Type B pancreatic cell (in vitro differentiated cells): Measurements from ENCODE around the gene KLRC1. TPM values are rescaled to one million over a fixed set of nuclear protein-coding genes. Genes with fewer than 3 reads are reported as not detected.

Experiments used
- DNase-seq: peaks from one replicate; pipeline ENCODE4 v3.0.0; 2021; ENCODE audit warnings: mixed read lengths; ENCODE audit not compliant: unreplicated experiment; ENCODE audit errors: extremely low spot score
- H3K27ac Mint-ChIP-seq: 2 replicates; pipeline ENCODE4 v1.8.0; 2021; ENCODE audit warnings: mild to moderate bottlenecking, mixed read lengths
- H3K27me3 Mint-ChIP-seq: 2 replicates; pipeline ENCODE4 v1.8.0; 2021; ENCODE audit warnings: mixed read lengths
- H3K36me3 Mint-ChIP-seq: 2 replicates; pipeline ENCODE4 v1.8.0; 2021; ENCODE audit warnings: mixed read lengths
- H3K4me1 Mint-ChIP-seq: one replicate; pipeline ENCODE4 v1.8.0; 2021; ENCODE audit warnings: mixed read lengths; ENCODE audit not compliant: unreplicated experiment
- H3K4me3 Mint-ChIP-seq: 2 replicates; pipeline ENCODE4 v1.8.0; 2021; ENCODE audit warnings: mild to moderate bottlenecking, mixed read lengths
- H3K9me3 Mint-ChIP-seq: 2 replicates; pipeline ENCODE4 v1.8.0; 2021; ENCODE audit warnings: mixed read lengths
- CTCF ChIP-seq: fragments of 200-600 bp; sonication (generic); conservative IDR thresholded peaks from 2 replicates; pipeline ENCODE4 v1.5.0; 2021; ENCODE audit warnings: antibody characterized with exemption, mild to moderate bottlenecking
- total RNA-seq: library from RNA; stranded (reverse); gene quantifications from 2 replicates; pipeline ENCODE4 v1.2.1, GENCODE V29; 2021; ENCODE audit warnings: low replicate concordance

Gene KLRC1
- total RNA-seq, 1 donor from 2014 or later = not detected

DNA sequence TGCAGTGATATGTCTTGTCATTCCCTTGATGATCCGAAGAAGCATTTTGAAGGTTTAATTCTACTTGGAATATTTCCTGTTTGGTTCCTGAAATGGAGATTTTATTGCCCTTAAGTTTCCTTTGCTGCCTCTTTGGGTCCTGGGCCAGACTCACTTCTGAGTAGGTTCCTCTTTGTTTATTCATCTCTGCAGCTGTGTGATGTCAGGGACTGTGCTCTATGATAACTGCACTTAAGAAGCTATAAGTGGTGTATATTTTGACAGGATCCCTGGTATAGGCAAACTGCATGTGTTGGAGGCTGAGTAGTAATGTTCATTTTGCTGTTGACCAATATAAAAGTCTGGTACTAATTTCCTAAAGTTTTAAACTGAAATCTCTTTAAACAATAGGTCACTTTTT is 43.8 kb downstream of the KLRC1 start, which contains the start of gene KLRC4:
KLRC4 (minus strand) TSS at position 366 of the 400 bp plus-strand sequence; CDS start at position 184, 182 bp downstream.
- no peaks in the 10 kb centered on the region for H3K36me3 Mint-ChIP-seq
- TF ChIP-seq CTCF = no peak
- H3K27me3 Mint-ChIP-seq = no peaks in the 10 kb centered on the region
- H3K4me3 Mint-ChIP-seq = no peak within 1 kb of the TSS
- H3K27ac Mint-ChIP-seq = no peak within 1 kb of the TSS
- H3K9me3 Mint-ChIP-seq = no peaks in the 10 kb centered on the region
- H3K4me1 Mint-ChIP-seq = no peaks in the 10 kb centered on the region
- no peak for DNase-seq

DNA sequence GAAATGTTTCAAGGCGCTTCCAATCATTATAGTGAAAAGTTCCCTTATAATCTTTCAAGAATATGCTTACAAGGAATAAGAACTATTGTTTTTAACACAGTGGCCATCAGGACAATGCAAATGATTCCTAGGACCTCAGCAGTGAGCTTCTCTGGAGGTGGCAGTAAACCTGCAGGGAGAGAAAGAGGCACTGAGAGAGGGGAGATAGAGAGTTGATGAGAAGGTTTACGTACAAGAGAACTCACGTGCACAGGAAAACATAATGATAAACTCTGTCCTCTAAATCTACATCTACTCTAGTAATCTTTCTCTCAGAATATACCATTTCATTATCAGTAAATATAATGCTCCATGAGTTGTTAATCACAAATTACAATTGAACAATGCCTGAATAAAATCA is 44.3 kb downstream of the KLRC1 start:
- Mint-ChIP-seq H3K4me1 (no peaks in the 10 kb centered on the region), H3K27me3 (no peaks in the 10 kb centered on the region), H3K27ac (no peak overlapping the region), H3K36me3 (no peaks in the 10 kb centered on the region), H3K9me3 (no peaks in the 10 kb centered on the region), H3K4me3 (no peak overlapping the region)
- DNase-seq = no peak
- no peak for TF ChIP-seq CTCF

GRCh38 chr12:10406725-10407124 is 46.5 kb downstream of the KLRC1 start:
- DNase-seq = no peak
- Mint-ChIP-seq H3K9me3 (no peaks in the 10 kb centered on the region), H3K4me3 (no peak overlapping the region), H3K27me3 (no peaks in the 10 kb centered on the region), H3K4me1 (no peaks in the 10 kb centered on the region), H3K36me3 (no peaks in the 10 kb centered on the region), H3K27ac (no peak overlapping the region)
- no peak for TF ChIP-seq CTCF

GRCh38 chr12:10405294-10405693 is 47.9 kb downstream of the KLRC1 start:
- H3K4me3 Mint-ChIP-seq = no peak overlapping the region
- DNase-seq = no peak
- no peaks in the 10 kb centered on the region for H3K4me1 Mint-ChIP-seq
- no peaks in the 10 kb centered on the region for H3K27me3 Mint-ChIP-seq
- H3K27ac Mint-ChIP-seq = no peak overlapping the region
- no peak for TF ChIP-seq CTCF
- no peaks in the 10 kb centered on the region for H3K36me3 Mint-ChIP-seq
- H3K9me3 Mint-ChIP-seq = no peaks in the 10 kb centered on the region

GRCh38 chr12:10404798-10405197 is 48.4 kb downstream of the KLRC1 start:
- Mint-ChIP-seq H3K27me3 (no peaks in the 10 kb centered on the region), H3K27ac (no peak overlapping the region), H3K36me3 (no peaks in the 10 kb centered on the region), H3K9me3 (no peaks in the 10 kb centered on the region), H3K4me1 (no peaks in the 10 kb centered on the region), H3K4me3 (no peak overlapping the region)
- no peak for TF ChIP-seq CTCF
- DNase-seq = no peak

DNA sequence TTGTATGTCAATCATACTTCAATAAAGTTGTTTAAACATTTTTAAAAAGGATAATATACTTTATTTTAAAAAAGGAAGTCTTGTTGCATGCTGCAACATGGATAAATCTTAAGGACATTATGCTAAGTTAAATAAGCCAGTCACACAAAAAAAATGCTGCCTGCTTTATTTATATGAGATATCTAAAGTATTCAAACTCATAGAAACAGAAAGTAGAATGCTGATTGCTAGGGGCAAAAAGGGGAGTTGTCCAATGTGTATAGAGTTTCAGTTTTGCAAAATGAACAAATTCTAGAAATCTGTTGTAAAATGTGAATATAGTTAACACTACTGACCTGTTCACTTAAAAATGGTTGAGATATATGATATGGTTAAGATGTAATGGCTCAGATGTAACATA is 52.3 kb downstream of the KLRC1 start:
- no peak for TF ChIP-seq CTCF
- H3K36me3 Mint-ChIP-seq = no peaks in the 10 kb centered on the region
- no peak for DNase-seq
- no peaks in the 10 kb centered on the region for H3K4me1 Mint-ChIP-seq
- peaks cover 4% of the 10 kb centered on the region for H3K9me3 Mint-ChIP-seq
- H3K27ac Mint-ChIP-seq = no peak overlapping the region
- no peaks in the 10 kb centered on the region for H3K27me3 Mint-ChIP-seq
- H3K4me3 Mint-ChIP-seq = no peak overlapping the region
